ENCODE measurements around the gene NFIX. TPM values are rescaled to one million over a fixed set of nuclear protein-coding genes. Genes with fewer than 3 reads are reported as not detected.
A peak's percentile ranks its signal among the peaks of the same experiment; 100 is the strongest.

Gene NFIX
- total RNA-seq, 1 donor from 2014 or later = 76.5 TPM

DNA sequence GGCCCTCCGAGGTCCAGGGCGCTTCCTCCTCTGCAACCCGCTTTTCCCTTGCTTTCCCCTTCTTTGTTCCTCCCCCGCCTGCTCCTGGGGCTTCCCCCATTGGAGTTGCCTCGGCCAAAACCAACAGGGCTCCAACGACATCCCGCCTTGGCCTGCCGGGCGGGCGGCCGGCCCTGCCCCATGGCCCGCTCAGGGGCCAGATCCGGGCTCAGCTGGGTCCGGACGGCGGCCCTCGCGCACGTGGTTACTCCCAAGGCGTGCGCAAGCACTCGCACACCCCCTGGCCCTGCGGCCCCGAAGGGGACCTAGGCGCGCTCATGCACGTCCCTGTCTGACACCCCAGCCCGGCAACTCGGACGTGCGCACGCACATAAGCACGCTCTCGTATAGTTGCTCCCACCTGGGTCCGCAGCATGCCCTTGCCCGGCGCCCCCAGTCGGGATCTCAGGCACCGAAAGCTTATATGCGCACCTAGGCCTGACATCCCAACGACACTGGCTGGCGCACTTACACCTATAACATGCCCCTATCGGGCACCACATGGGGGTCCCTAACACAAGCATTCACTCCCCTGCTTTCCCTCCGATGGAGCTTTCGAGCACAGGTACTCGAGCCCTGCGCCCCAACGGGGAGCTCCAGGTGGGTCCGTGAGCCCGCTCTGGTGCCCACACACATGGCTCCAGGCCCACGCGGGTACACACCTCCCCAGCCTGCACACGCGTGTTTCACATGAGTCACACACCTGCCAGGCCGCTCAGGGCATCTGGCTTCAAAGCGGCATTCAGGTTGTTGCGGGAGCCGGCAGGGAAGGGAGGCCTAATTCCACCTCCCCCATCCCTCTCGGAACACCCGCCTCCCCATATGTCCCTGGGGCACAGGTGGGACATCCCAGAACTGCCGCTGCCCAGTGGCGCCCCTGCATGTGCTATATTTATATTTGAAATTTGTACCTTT, 15.0 kb downstream of the NFIX start:
- peak in 1 of 2 donors; percentile 89 for DNase-seq (ENCODE audit: low spot score in 2 of 2)
- Histone ChIP-seq H3K27me3 (no peaks in the 10 kb centered on the region), H3K4me1 (peaks cover 41 to 79% of the 10 kb centered on the region in 2 donors), H3K4me3 (peak overlapping the region; percentile 32 to 62), H3K9me3 (no peaks in the 10 kb centered on the region), H3K27ac (peak overlapping the region; percentile 67 to 95), H3K36me3 (peaks cover 0 to 7% of the 10 kb centered on the region in 2 donors)
- intact Hi-C loops (cut with DNase I) = no loop called here
- TF ChIP-seq, protein P1, sequence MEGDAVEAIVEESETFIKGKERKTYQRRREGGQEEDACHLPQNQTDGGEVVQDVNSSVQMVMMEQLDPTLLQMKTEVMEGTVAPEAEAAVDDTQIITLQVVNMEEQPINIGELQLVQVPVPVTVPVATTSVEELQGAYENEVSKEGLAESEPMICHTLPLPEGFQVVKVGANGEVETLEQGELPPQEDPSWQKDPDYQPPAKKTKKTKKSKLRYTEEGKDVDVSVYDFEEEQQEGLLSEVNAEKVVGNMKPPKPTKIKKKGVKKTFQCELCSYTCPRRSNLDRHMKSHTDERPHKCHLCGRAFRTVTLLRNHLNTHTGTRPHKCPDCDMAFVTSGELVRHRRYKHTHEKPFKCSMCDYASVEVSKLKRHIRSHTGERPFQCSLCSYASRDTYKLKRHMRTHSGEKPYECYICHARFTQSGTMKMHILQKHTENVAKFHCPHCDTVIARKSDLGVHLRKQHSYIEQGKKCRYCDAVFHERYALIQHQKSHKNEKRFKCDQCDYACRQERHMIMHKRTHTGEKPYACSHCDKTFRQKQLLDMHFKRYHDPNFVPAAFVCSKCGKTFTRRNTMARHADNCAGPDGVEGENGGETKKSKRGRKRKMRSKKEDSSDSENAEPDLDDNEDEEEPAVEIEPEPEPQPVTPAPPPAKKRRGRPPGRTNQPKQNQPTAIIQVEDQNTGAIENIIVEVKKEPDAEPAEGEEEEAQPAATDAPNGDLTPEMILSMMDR (IDR thresholded peaks at IDR 0.05) = no peak

DNA sequence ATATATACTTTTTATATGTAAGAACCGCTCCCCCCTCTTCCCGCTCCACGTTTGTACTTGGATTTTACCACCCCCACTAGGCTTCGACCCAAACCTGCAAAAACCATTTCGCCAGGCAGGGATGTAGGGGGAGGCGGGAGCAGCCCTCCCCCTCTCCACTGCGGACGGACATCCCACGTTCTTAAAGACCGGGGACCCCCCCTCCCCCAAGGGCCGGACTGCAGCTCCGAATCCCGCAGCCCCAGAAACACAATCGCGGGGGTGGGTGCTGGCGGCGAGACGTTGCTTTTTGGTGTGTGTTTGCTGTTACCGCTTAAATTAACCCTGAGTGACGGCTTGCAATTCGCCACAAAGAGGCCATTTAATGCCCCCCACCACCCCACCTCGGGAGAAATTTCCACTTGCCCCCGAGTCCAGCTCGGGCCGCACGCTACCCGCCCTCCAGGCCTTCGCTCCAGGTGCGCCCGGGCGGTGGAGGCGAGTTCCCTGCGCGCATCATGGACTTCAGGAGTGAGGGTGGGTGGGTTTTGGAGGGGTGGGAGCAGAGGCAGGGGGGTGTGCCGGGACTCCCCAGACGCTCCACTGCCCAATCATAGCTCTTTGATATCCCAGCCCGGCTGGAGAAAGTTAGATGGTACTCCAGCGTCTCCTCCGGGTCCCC, 15.8 kb downstream of the NFIX start:
- intact Hi-C loops (cut with DNase I) = no loop called here
- H3K4me3 ChIP-seq = peak overlapping the region in 1 of 2 donors; percentile 62
- peaks cover 39 to 78% of the 10 kb centered on the region in 2 donors for H3K4me1 ChIP-seq
- H3K27me3 ChIP-seq = no peaks in the 10 kb centered on the region
- H3K27ac ChIP-seq = peak overlapping the region; percentile 95 to 97
- DNase-seq (ENCODE audit: low spot score in 2 of 2) = no peak
- H3K36me3 ChIP-seq = peaks cover 0 to 7% of the 10 kb centered on the region in 2 donors
- TF ChIP-seq, protein P1 (IDR thresholded peaks at IDR 0.05) = no peak
- H3K9me3 ChIP-seq = no peaks in the 10 kb centered on the region

DNA sequence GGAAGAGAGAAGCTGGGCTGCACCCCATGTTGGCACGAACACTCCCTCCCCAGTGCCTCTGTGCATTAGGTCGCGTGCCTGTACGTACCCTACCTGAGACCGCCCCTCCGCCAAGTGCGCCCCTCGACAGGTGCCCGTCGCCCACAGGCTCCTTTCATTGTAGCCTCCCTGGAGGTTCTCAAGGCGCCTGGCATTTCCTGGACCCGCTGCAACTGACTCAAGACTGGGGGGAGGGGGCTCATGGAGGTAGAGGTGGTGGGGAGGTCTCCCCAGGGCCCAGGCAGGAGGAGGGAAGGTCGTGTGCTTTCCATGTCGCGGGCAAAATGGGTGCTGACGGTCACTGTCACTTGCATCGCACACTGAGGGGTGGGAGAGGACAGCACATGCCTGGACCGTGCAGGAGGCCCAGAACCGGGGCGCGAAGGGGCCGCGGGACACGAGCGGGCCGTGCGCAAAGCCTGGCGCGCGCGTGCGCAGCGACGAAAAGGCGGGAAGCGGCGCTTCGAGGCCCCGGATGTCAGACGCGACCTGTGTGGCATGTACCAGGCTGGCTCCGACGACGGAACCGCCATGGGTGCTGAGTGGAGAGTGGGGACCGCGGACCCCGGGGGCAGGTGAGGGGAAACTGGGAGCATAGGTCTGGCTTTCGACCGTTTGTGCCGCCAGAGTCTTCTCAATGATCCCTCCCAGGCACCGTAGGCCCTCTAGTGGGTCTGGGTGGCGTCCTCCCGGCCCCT, 16.5 kb downstream of the NFIX start:
- peaks cover 0 to 7% of the 10 kb centered on the region in 2 donors for H3K36me3 ChIP-seq
- H3K4me1 ChIP-seq = peaks cover 34 to 75% of the 10 kb centered on the region in 2 donors
- intact Hi-C loops (cut with DNase I) = no loop called here
- H3K27ac ChIP-seq = peak overlapping the region; percentile 95 to 97
- TF ChIP-seq, protein P1 (IDR thresholded peaks at IDR 0.05) = no peak
- DNase-seq (ENCODE audit: low spot score in 2 of 2) = peak in 1 of 2 donors; percentile 64
- peak overlapping the region; percentile 57 to 62 for H3K4me3 ChIP-seq
- no peaks in the 10 kb centered on the region for H3K9me3 ChIP-seq
- H3K27me3 ChIP-seq = no peaks in the 10 kb centered on the region

DNA sequence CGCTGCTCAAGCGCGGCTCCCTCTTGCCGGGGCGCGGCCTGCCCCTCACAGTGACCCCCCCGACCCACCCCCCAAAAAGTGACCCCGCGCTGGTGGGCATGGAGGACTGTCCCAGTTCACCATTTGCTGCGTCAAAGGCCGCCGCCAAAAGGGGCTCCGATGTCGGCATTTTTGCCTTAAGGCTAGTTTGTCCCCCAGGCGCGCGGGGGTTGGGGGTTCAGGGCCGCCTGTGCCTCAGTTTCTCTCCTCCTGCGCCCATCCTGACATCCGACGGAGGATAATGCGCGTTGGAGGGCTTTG, 17.1 kb downstream of the NFIX start:
- Histone ChIP-seq H3K9me3 (no peaks in the 10 kb centered on the region), H3K4me3 (peak overlapping the region; percentile 57 to 62), H3K4me1 (peaks cover 31 to 71% of the 10 kb centered on the region in 2 donors), H3K27ac (peak overlapping the region; percentile 95 to 97), H3K27me3 (no peaks in the 10 kb centered on the region), H3K36me3 (peaks cover 0 to 7% of the 10 kb centered on the region in 2 donors)
- intact Hi-C loops (cut with DNase I) = no loop called here
- DNase-seq (ENCODE audit: low spot score in 2 of 2) = no peak
- TF ChIP-seq, protein P1 (IDR thresholded peaks at IDR 0.05) = no peak
